Gastroesophageal sphincter (tissue), 4 donors: ENCODE results near the gene SFMBT2. TPM values are rescaled to one million over a fixed set of nuclear protein-coding genes. Genes with fewer than 3 reads are reported as not detected.

Experiments
- ATAC-seq: fragments of 150-250 bp; one replicate; pipeline ENCODE4 v1.9.1; 2016; ENCODE audit warnings: mild to moderate bottlenecking, moderate library complexity
- H3K27ac ChIP-seq, 4 donors: fragments of 200-600 bp; sonication (generic) in 3 of 4; 1 replicate in 3 of 4; 2 replicates in 1 of 4; pipeline ENCODE4 v1.5.1; 2016 to 2019
- H3K27me3 ChIP-seq: fragments of 200-600 bp; sonication (generic); one replicate; pipeline ENCODE4 v1.5.1; 2019
- H3K36me3 ChIP-seq, 2 donors: fragments of 200-600 bp; sonication (generic); one replicate each; pipeline ENCODE4 v1.5.1; 2019; ENCODE audit warnings: control low read depth in 1 of 2
- H3K4me1 ChIP-seq, 3 donors: fragments of 200-600 bp; sonication (generic); 1 replicate in 2 of 3; 2 replicates in 1 of 3; pipeline ENCODE4 v1.5.1; 2016 to 2019; ENCODE audit warnings: control low read depth in 2 of 3
- H3K4me3 ChIP-seq, 2 donors: fragments of 200-600 bp; sonication (generic); one replicate each; pipeline ENCODE4 v1.5.1; 2019; ENCODE audit warnings: mild to moderate bottlenecking in 1 of 2, moderate library complexity in 1 of 2
- H3K9me3 ChIP-seq, 3 donors: fragments of 200-600 bp; sonication (generic); one replicate each; pipeline ENCODE4 v1.5.1; 2017 to 2019; ENCODE audit warnings: control low read depth in 2 of 3
- CTCF ChIP-seq, 4 experiments: fragments of 200-600 bp in 2 of 4; fragments of 450-650 bp in 2 of 4; sonication (generic) in 1 of 4; IDR thresholded peaks; one replicate each; pipeline ENCODE4 v1.5.1; 2017 to 2019; ENCODE audit warnings: antibody characterized with exemption in 4 of 4, mild to moderate bottlenecking in 2 of 4, moderate library complexity in 2 of 4
- EP300 ChIP-seq: sonication (generic); formaldehyde crosslinking; IDR thresholded peaks from one replicate; pipeline ENCODE4 v1.6.1; 2017; ENCODE audit warnings: antibody characterized with exemption, mild to moderate bottlenecking
- POLR2A ChIP-seq, 2 donors: fragments of 450-650 bp; IDR thresholded peaks; one replicate each; pipeline ENCODE4 v1.6.1; 2017; ENCODE audit warnings: antibody characterized with exemption in 2 of 2, mild to moderate bottlenecking in 2 of 2, moderate library complexity in 1 of 2
- POLR2AphosphoS5 ChIP-seq: sonication (generic); formaldehyde crosslinking; IDR thresholded peaks from one replicate; pipeline ENCODE4 v1.6.1; 2017; ENCODE audit warnings: antibody characterized with exemption
- WGBS, 2 donors: methylation state at CpG; one replicate each; pipeline ENCODE4 v1.1.5; 2018; ENCODE audit warnings: low coverage in 1 of 2; 5-methylcytosine and 5-hydroxymethylcytosine counted together
- total RNA-seq, 4 donors: library from RNA; depleted of rRNA; stranded (reverse); fragments of >200 nt; gene quantifications; one replicate each; pipeline ENCODE4 v1.1.0, GENCODE V29; 2016

SFMBT2 gene
- total RNA-seq, 4 donors from 2014 or later: 6.9 to 14.3 (median 11.4) TPM

- WGBS, 2 donors: 88% methylated on average over 6 of the region's 11 CpGs; no CpG with 5 or more reads in 1 of the 2 donors
These were observed 236.9 kb downstream of the SFMBT2 start for GRCh38 chr10:7173948-7174347.

GRCh38 chr10:7171825-7172224 is 239.0 kb downstream of the SFMBT2 start:
- Histone ChIP-seq H3K4me1 (peaks cover 0 to 12% (median 0%) of the 10 kb centered on the region in 3 donors), H3K27me3 (no peaks in the 10 kb centered on the region), H3K27ac (no peak overlapping the region), H3K36me3 (peaks cover 0 to 87% of the 10 kb centered on the region in 2 donors), H3K9me3 (no peaks in the 10 kb centered on the region), H3K4me3 (no peak overlapping the region)
- no peak for TF ChIP-seq POLR2AphosphoS5
- no peak for TF ChIP-seq CTCF (IDR thresholded peaks at IDR 0.05)
- TF ChIP-seq POLR2A (IDR thresholded peaks at IDR 0.05): no peak
- TF ChIP-seq EP300: no peak
- no CpG with 5 or more reads among the region's 35 CpGs for WGBS, 2 donors
- no peak for ATAC-seq

More at GRCh38 chr10:7173948-7174347, 236.9 kb downstream of the SFMBT2 start:
- Histone ChIP-seq H3K27me3 (no peaks in the 10 kb centered on the region), H3K36me3 (peaks cover 0 to 87% of the 10 kb centered on the region in 2 donors), H3K4me1 (peaks cover 0 to 12% (median 0%) of the 10 kb centered on the region in 3 donors), H3K9me3 (no peaks in the 10 kb centered on the region), H3K27ac (no peak overlapping the region), H3K4me3 (no peak overlapping the region)
- no peak for ATAC-seq
- TF ChIP-seq POLR2A (IDR thresholded peaks at IDR 0.05) (no peak), CTCF (IDR thresholded peaks at IDR 0.05) (no peak), EP300 (no peak), POLR2AphosphoS5 (no peak)

- ATAC-seq: peak; percentile 21
- WGBS, 2 donors: 82% methylated on average over 4 of the region's 24 CpGs; no CpG with 5 or more reads in 1 of the 2 donors
- Histone ChIP-seq H3K9me3 (no peaks in the 10 kb centered on the region), H3K27ac (no peak overlapping the region), H3K4me3 (no peak overlapping the region), H3K4me1 (peaks cover 0 to 12% (median 0%) of the 10 kb centered on the region in 3 donors), H3K27me3 (no peaks in the 10 kb centered on the region), H3K36me3 (peaks cover 0 to 86% of the 10 kb centered on the region in 2 donors)
- TF ChIP-seq POLR2AphosphoS5: no peak
- TF ChIP-seq POLR2A (IDR thresholded peaks at IDR 0.05): no peak
- no peak for TF ChIP-seq EP300
- TF ChIP-seq CTCF (IDR thresholded peaks at IDR 0.05): no peak
These were observed 240.1 kb downstream of the SFMBT2 start for GRCh38 chr10:7170626-7171322.

GRCh38 chr10:7168414-7168813 is 242.4 kb downstream of the SFMBT2 start:
- H3K9me3 ChIP-seq: no peaks in the 10 kb centered on the region
- H3K27ac ChIP-seq: no peak overlapping the region
- no peak overlapping the region for H3K4me3 ChIP-seq
- no peak for TF ChIP-seq CTCF (IDR thresholded peaks at IDR 0.05)
- TF ChIP-seq EP300: no peak
- TF ChIP-seq POLR2A (IDR thresholded peaks at IDR 0.05): no peak
- no peak for TF ChIP-seq POLR2AphosphoS5
- H3K36me3 ChIP-seq: peaks cover 0 to 81% of the 10 kb centered on the region in 2 donors
- WGBS, 2 donors: 97 to 99% methylated on average over 12 to 13 of the region's 13 CpGs
- no peaks in the 10 kb centered on the region for H3K27me3 ChIP-seq
- peaks cover 0 to 12% (median 0%) of the 10 kb centered on the region in 3 donors for H3K4me1 ChIP-seq
- no peak for ATAC-seq
